HepG2 (cell line): ENCODE results near the gene CCNL1. TPM values are rescaled to one million over a fixed set of nuclear protein-coding genes. Genes with fewer than 3 reads are reported as not detected.

Source experiments
- CEBPB ChIP-seq: IDR thresholded peaks from 2 replicates; pipeline ENCODE4 v1.6.1; 2011; ENCODE audit warnings: low read depth, low read length, improper control_type of control experiment, borderline replicate concordance
- CEBPG ChIP-seq: IDR thresholded peaks from 2 replicates; pipeline ENCODE4 v1.6.1; 2016
- DMAP1 ChIP-seq: IDR thresholded peaks from 2 replicates; pipeline ENCODE4 v1.6.1; 2016
- FOXK1 ChIP-seq: sonication (generic); formaldehyde crosslinking; IDR thresholded peaks from 2 replicates; pipeline ENCODE4 v1.4.0; 2020; ENCODE audit warnings: low read depth, missing genetic modification reagents, borderline replicate concordance
- FOXP4 ChIP-seq: sonication (generic); formaldehyde crosslinking; IDR thresholded peaks from 2 replicates; pipeline ENCODE4 v1.4.0; 2020; ENCODE audit warnings: missing genetic modification reagents
- HMGA1 ChIP-seq: sonication (generic); formaldehyde crosslinking; conservative IDR thresholded peaks from 2 replicates; pipeline ENCODE4 v1.4.0; 2020; ENCODE audit warnings: missing genetic modification reagents
- MED1 ChIP-seq: sonication (generic); formaldehyde crosslinking; IDR thresholded peaks from 2 replicates; pipeline ENCODE4 v1.4.0; 2020; ENCODE audit warnings: missing genetic modification reagents
- MTF2 ChIP-seq: sonication (generic); formaldehyde crosslinking; IDR thresholded peaks from 2 replicates; pipeline ENCODE4 v1.5.0; 2020; ENCODE audit warnings: missing genetic modification reagents, borderline replicate concordance
- NR1H2 ChIP-seq: sonication (generic); formaldehyde crosslinking; IDR thresholded peaks from 2 replicates; pipeline ENCODE4 v1.8.1; 2022; ENCODE audit warnings: low read depth, missing genetic modification reagents, borderline replicate concordance
- NR2C2 ChIP-seq: sonication (generic); formaldehyde crosslinking; IDR thresholded peaks from 2 replicates; pipeline ENCODE4 v1.4.0; 2020; ENCODE audit warnings: missing genetic modification reagents, mild to moderate bottlenecking, moderate library complexity, borderline replicate concordance
- PITX1 ChIP-seq: sonication (generic); formaldehyde crosslinking; IDR thresholded peaks from 2 replicates; pipeline ENCODE4 v1.5.1; 2020; ENCODE audit warnings: mild to moderate bottlenecking, missing genetic modification reagents
- SAP130 ChIP-seq: IDR thresholded peaks from 2 replicates; pipeline ENCODE4 v1.6.1; 2016; ENCODE audit warnings: low read depth
- SIX4 ChIP-seq: sonication (generic); formaldehyde crosslinking; IDR thresholded peaks from 2 replicates; pipeline ENCODE4 v1.4.0; 2020; ENCODE audit warnings: missing genetic modification reagents
- ZNF703 ChIP-seq: sonication (generic); formaldehyde crosslinking; IDR thresholded peaks from 2 replicates; pipeline ENCODE4 v1.5.1; 2020; ENCODE audit warnings: missing genetic modification reagents, mild to moderate bottlenecking, moderate library complexity, borderline replicate concordance
- polyA plus RNA-seq, 8 experiments: library from polyadenylated mRNA; depleted of rRNA in 3 of 8; stranded (reverse) in 7 of 8; unstranded in 1 of 8; fragments of >200 nt; fragmentation: Illumina TruSeq in 4 of 8; extraction: Trizol in 4 of 8; gene quantifications; 2 replicates each; pipeline versions ENCODE4 v1.2.1 to v1.2.3, GENCODE V29; 2011 to 2016; ENCODE audit warnings: low read depth in 4 of 8, missing spikeins in 1 of 8, mixed read lengths in 1 of 8; ENCODE audit not compliant: insufficient read depth in 1 of 8
- total RNA-seq, 5 experiments: library from RNA; depleted of rRNA; stranded (reverse); fragments of >200 nt; fragmentation: Illumina TruSeq; extraction: Trizol; gene quantifications; 2 replicates each; pipeline ENCODE4 v1.2.3, GENCODE V29; 2016; ENCODE audit warnings: low read depth in 1 of 5
- TF ChIP-seq, protein P1 (sequence below): sonication (generic); formaldehyde crosslinking; IDR thresholded peaks from 2 replicates; pipeline ENCODE4 v1.4.0; 2020; ENCODE audit warnings: missing genetic modification reagents, borderline replicate concordance
- TF ChIP-seq, protein P2 (sequence below): sonication (generic); formaldehyde crosslinking; IDR thresholded peaks from 2 replicates; pipeline ENCODE4 v1.5.0; 2020; ENCODE audit warnings: mild to moderate bottlenecking, missing genetic modification reagents
- TF ChIP-seq, protein P3 (sequence below): sonication (generic); formaldehyde crosslinking; IDR thresholded peaks from 2 replicates; pipeline ENCODE4 v1.4.0; 2020; ENCODE audit warnings: low read depth, missing genetic modification reagents

Gene CCNL1
- total and polyA plus RNA-seq, 2 of the 13 experiments (the other 11 are each of a cell fraction or from before 2014, with no cell fraction given) = 151 to 303 TPM

GRCh38 chr3:157160658-157161424, 894 bp upstream of the CCNL1 start (continued):
- TF ChIP-seq PITX1 (CRISPR knock-in tag) (peak; percentile 62; the same call in 1 of the 2 replicates), SIX4 (CRISPR knock-in tag) (0 out of 2 replicates have a peak, but pooled peaks have one; percentile 36), CEBPB (peak; percentile 96), MTF2 (CRISPR knock-in tag) (no peak), NR2C2 (CRISPR knock-in tag) (peak; percentile 56; the same call in 1 of the 2 replicates), HMGA1 (no peak), NR1H2 (CRISPR knock-in tag) (no peak), SAP130 (CRISPR knock-in tag) (peak; percentile 15; the same call in 1 of the 2 replicates), CEBPG (CRISPR knock-in tag) (peak; percentile 91), DMAP1 (CRISPR knock-in tag) (peak; percentile 79), MED1 (CRISPR knock-in tag) (peak; percentile 42; the same call in 1 of the 2 replicates), ZNF703 (CRISPR knock-in tag) (0 out of 2 replicates have a peak, but pooled peaks have one; percentile 15), FOXP4 (CRISPR knock-in tag) (0 out of 2 replicates have a peak, but pooled peaks have one; percentile 31), FOXK1 (CRISPR knock-in tag) (no peak)
- TF ChIP-seq, protein P1, sequence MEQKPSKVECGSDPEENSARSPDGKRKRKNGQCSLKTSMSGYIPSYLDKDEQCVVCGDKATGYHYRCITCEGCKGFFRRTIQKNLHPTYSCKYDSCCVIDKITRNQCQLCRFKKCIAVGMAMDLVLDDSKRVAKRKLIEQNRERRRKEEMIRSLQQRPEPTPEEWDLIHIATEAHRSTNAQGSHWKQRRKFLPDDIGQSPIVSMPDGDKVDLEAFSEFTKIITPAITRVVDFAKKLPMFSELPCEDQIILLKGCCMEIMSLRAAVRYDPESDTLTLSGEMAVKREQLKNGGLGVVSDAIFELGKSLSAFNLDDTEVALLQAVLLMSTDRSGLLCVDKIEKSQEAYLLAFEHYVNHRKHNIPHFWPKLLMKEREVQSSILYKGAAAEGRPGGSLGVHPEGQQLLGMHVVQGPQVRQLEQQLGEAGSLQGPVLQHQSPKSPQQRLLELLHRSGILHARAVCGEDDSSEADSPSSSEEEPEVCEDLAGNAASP = peak; percentile 76; the same call in 1 of the 2 replicates
- TF ChIP-seq, protein P2, sequence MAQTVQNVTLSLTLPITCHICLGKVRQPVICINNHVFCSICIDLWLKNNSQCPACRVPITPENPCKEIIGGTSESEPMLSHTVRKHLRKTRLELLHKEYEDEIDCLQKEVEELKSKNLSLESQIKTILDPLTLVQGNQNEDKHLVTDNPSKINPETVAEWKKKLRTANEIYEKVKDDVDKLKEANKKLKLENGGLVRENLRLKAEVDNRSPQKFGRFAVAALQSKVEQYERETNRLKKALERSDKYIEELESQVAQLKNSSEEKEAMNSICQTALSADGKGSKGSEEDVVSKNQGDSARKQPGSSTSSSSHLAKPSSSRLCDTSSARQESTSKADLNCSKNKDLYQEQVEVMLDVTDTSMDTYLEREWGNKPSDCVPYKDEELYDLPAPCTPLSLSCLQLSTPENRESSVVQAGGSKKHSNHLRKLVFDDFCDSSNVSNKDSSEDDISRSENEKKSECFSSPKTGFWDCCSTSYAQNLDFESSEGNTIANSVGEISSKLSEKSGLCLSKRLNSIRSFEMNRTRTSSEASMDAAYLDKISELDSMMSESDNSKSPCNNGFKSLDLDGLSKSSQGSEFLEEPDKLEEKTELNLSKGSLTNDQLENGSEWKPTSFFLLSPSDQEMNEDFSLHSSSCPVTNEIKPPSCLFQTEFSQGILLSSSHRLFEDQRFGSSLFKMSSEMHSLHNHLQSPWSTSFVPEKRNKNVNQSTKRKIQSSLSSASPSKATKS = no peak
- TF ChIP-seq, protein P3, sequence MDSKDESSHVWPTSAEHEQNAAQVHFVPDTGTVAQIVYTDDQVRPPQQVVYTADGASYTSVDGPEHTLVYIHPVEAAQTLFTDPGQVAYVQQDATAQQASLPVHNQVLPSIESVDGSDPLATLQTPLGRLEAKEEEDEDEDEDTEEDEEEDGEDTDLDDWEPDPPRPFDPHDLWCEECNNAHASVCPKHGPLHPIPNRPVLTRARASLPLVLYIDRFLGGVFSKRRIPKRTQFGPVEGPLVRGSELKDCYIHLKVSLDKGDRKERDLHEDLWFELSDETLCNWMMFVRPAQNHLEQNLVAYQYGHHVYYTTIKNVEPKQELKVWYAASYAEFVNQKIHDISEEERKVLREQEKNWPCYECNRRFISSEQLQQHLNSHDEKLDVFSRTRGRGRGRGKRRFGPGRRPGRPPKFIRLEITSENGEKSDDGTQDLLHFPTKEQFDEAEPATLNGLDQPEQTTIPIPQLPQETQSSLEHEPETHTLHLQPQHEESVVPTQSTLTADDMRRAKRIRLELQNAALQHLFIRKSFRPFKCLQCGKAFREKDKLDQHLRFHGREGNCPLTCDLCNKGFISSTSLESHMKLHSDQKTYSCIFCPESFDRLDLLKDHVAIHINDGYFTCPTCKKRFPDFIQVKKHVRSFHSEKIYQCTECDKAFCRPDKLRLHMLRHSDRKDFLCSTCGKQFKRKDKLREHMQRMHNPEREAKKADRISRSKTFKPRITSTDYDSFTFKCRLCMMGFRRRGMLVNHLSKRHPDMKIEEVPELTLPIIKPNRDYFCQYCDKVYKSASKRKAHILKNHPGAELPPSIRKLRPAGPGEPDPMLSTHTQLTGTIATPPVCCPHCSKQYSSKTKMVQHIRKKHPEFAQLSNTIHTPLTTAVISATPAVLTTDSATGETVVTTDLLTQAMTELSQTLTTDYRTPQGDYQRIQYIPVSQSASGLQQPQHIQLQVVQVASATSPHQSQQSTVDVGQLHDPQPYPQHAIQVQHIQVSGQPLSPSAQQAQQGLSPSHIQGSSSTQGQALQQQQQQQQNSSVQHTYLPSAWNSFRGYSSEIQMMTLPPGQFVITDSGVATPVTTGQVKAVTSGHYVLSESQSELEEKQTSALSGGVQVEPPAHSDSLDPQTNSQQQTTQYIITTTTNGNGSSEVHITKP (CRISPR knock-in tag) = no peak
